GM12801 (cell line): ENCODE measurements around the gene C6orf15.

ENCODE experiments used
- CTCF ChIP-seq: IDR thresholded peaks from one replicate; pipeline ENCODE4 v1.5.1; 2011; ENCODE audit warnings: control low read depth; ENCODE audit not compliant: insufficient read length; ENCODE audit errors: extremely low read depth

The C6orf15 gene

GRCh38 chr6:31096656-31097055, 15.7 kb downstream of the C6orf15 start:
- no peak for TF ChIP-seq CTCF

GRCh38 chr6:31096215-31096614, 16.2 kb downstream of the C6orf15 start:
- TF ChIP-seq CTCF: no peak

GRCh38 chr6:31094389-31094881, 17.9 kb downstream of the C6orf15 start:
- no peak for TF ChIP-seq CTCF

GRCh38 chr6:31092769-31093505, 19.4 kb downstream of the C6orf15 start:
- TF ChIP-seq CTCF: no peak

- no peak for TF ChIP-seq CTCF
Observed at GRCh38 chr6:31092238-31092637, 20.1 kb downstream of the C6orf15 start.

- no peak for TF ChIP-seq CTCF
Observed at GRCh38 chr6:31091680-31092079, 20.7 kb downstream of the C6orf15 start.

- no peak for TF ChIP-seq CTCF
Observed at GRCh38 chr6:31090973-31091364, 21.4 kb downstream of the C6orf15 start.
